Erythroblast (primary cell): Measurements from ENCODE around the gene VSIG10L2.

Experiments used
- DNase-seq, 2 experiments: peaks; one replicate each; lab custom pipeline; 2025; lab: John Stamatoyannopoulos, UW
- GATA1 ChIP-seq: IDR thresholded peaks from 2 replicates; pipeline ENCODE4 v1.6.1; 2011; ENCODE audit warnings: low read depth, mild to moderate bottlenecking, control low read depth, low read length, moderate library complexity
- POLR2A ChIP-seq: IDR thresholded peaks from 2 replicates; pipeline ENCODE4 v1.6.1; 2011; ENCODE audit warnings: mild to moderate bottlenecking, low read length

Gene VSIG10L2

GRCh38 chr11:125955856-125956255, 10.0 kb downstream of the VSIG10L2 start:
- no peak for TF ChIP-seq POLR2A
- no peak for TF ChIP-seq GATA1
- no peak for DNase-seq

- DNase-seq = no peak
- TF ChIP-seq GATA1 (no peak), POLR2A (no peak)
Observed at GRCh38 chr11:125956391-125957134, 10.7 kb downstream of the VSIG10L2 start.

- no peak for TF ChIP-seq POLR2A
- no peak for DNase-seq
Observed at GRCh38 chr11:125957618-125958332, 11.9 kb downstream of the VSIG10L2 start.

GRCh38 chr11:125958872-125959400, 13.1 kb downstream of the VSIG10L2 start:
- no peak for DNase-seq
- no peak for TF ChIP-seq POLR2A
- no peak for TF ChIP-seq GATA1

- TF ChIP-seq POLR2A (no peak), GATA1 (no peak)
- no peak for DNase-seq
Observed at GRCh38 chr11:125959511-125959910, 13.7 kb downstream of the VSIG10L2 start.

GRCh38 chr11:125959931-125960330, 14.1 kb downstream of the VSIG10L2 start:
- TF ChIP-seq POLR2A (no peak), GATA1 (no peak)

GRCh38 chr11:125960771-125961170, 14.9 kb downstream of the VSIG10L2 start:
- DNase-seq = no peak
- no peak for TF ChIP-seq GATA1
- TF ChIP-seq POLR2A = no peak

More at GRCh38 chr11:125959931-125960330, 14.1 kb downstream of the VSIG10L2 start:
- no peak for DNase-seq

- no peak for DNase-seq
- no peak for TF ChIP-seq POLR2A
- TF ChIP-seq GATA1 = no peak
Observed at GRCh38 chr11:125967515-125967914, 21.7 kb downstream of the VSIG10L2 start.

- no peak for DNase-seq
- TF ChIP-seq GATA1 (no peak), POLR2A (no peak)
Observed at GRCh38 chr11:125968354-125968753, 22.5 kb downstream of the VSIG10L2 start.

GRCh38 chr11:125971618-125972017, 25.8 kb downstream of the VSIG10L2 start:
- TF ChIP-seq GATA1 (no peak), POLR2A (no peak)
- no peak for DNase-seq

GRCh38 chr11:125974284-125974683, 28.4 kb downstream of the VSIG10L2 start:
- no peak for DNase-seq
- TF ChIP-seq GATA1 = no peak
- TF ChIP-seq POLR2A = no peak

GRCh38 chr11:125975634-125976033, 29.8 kb downstream of the VSIG10L2 start:
- no peak for DNase-seq
- TF ChIP-seq GATA1 (no peak), POLR2A (no peak)

GRCh38 chr11:125976156-125976555, 30.3 kb downstream of the VSIG10L2 start:
- TF ChIP-seq POLR2A (no peak), GATA1 (no peak)

GRCh38 chr11:125977333-125977732, 31.5 kb downstream of the VSIG10L2 start:
- no peak for DNase-seq
- TF ChIP-seq POLR2A = no peak
- TF ChIP-seq GATA1 = no peak

More at GRCh38 chr11:125976156-125976555, 30.3 kb downstream of the VSIG10L2 start:
- DNase-seq = no peak
